ENCODE data around the gene ORC2. TPM values are rescaled to one million over a fixed set of nuclear protein-coding genes. Genes with fewer than 3 reads are reported as not detected.
"Not testable (repeated sequence)": the region's sequence is repeated elsewhere in the genome, so short reads cannot be mapped to it uniquely, and the experiment has no call there.

ORC2 gene
- 8.8 and 11.0 TPM in 2 replicates for total RNA-seq (2014; rRNA removed; shearing (Covaris generic))

- peak; percentile 98 for DNase-seq (ENCODE audit: low spot score)
Observed at GRCh38 chr2:200963124-200963917, at the start of gene ORC2. Gene ORC2 (minus strand): TSS chr2:200963660. CDS start chr2:200958123, 5,537 bp downstream.

GRCh38 chr2:201008296-201008829 is 44.9 kb upstream of the ORC2 start:
- peak; percentile 65 for DNase-seq (ENCODE audit: low spot score)

DNA sequence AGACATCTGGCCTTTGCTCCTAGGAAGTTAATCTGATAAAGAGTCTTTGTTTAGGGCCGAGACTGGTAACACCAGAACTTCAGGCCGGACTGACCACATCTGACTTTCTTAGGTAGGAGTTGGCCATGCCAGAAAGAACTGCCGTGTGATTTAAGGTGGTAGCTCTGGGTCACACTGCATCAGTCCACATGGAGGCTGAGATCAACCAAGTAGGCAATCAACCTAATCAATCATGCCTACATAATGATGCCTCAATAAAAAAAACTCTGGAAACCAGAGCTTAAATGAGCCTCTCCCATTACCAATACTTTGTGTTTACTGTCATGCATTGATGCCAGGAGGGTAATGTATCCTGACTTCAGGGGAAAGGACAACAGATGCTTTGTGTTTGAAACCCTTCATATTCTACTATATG is 44.1 kb upstream of the ORC2 start:
- peak; percentile 86 for DNase-seq (ENCODE audit: low spot score)

DNA sequence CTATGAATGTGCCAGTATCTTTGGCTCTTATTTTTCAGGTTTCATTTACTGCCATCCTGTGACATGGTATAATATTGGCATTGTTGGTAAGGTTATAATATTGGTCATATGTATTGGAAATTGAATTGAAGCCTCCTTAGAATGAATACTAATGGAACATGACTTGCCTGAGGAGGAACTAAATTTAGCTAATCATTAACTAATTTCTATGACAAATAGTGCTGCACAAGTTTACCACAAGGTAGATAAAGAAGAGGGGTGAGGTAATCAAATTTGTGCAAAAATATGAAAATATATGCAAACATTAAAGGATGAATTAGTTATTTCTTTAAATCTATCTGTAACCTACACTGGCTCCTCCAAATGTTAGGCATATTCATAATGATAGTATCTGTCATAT is 43.2 kb upstream of the ORC2 start:
- DNase-seq (ENCODE audit: low spot score), result peak; percentile 61

GRCh38 chr2:201004370-201004769 is 40.9 kb upstream of the ORC2 start:
- DNase-seq (ENCODE audit: low spot score), result no peak

DNA sequence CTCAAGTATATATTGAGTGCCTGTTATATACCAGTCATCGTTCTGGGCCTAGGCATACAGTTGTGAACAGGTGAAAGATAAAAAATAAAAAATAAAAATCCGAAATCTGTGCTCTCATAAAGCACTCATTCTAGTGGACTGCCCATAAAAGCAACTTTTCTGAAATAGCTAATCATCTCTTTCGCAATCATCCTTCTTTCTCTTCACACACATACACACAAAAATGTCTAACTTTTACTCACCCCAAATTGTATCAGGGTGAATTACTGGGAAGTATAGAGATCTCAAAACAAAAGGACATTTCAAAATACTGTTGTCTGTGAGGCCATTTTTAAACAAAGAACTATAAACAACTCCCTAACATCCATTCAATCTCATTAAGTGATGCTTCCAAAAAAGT is 29.6 kb upstream of the ORC2 start:
- no peak for DNase-seq (ENCODE audit: low spot score)

DNA sequence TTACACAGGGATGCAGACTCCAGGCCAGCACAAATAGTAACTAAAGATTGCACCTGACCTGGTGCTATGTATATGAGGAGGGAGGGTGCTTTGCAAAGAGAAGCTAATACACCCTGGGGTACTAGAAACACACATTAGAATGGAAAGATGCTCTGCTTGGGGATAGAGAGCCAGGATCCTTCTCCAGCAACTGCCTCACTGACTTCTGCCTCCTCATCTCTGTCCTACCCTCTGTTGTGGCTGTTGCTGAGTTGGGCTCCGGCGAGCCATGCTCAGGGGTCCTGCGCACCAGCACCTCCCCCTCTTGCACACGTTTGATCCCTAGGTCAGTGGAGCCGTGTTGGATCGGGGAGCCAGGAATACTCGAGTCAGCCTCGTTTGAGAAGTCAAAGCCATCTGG is 23.7 kb upstream of the ORC2 start:
- DNase-seq (ENCODE audit: low spot score), result no peak

DNA sequence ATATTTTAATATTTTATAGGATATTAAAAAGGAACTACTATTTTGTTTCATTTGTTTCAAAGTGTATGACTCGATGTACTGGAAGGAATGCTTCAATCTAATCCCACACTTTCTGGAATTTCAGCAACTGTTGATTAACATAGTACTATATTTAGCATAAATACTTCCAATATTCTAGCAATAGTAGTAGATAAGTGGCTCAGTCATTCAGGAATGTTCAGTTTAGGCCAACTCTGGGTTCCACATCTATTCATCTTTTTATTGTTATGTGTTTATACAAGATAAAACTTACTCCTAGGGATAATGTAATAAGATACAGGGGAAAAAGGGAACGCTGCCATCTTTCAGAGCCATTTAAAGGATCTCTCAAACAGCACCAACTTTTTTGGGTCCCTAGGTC is 22.3 kb upstream of the ORC2 start:
- DNase-seq (ENCODE audit: low spot score), result no peak

GRCh38 chr2:200976710-200977109 is 13.2 kb upstream of the ORC2 start:
- DNase-seq (ENCODE audit: low spot score), result no peak

DNA sequence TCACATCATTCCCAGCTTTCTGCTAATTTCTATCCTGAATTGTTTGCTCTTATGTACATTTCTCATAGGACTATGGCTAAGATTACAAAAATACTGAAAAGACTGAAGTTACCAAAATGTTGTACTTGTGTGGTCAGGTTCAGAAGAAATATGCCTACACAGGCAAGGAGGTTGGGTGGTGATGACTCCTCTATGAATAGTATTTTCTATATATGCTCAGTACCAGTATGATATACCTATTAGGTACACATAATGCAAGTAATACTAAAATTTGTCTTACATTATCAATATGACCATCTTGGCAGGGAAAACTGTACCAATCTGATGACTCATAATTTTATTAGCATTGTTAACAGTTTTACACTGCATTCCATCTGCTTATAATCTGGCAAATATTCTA is 12.2 kb upstream of the ORC2 start:
- peak; percentile 40 for DNase-seq (ENCODE audit: low spot score)

DNA sequence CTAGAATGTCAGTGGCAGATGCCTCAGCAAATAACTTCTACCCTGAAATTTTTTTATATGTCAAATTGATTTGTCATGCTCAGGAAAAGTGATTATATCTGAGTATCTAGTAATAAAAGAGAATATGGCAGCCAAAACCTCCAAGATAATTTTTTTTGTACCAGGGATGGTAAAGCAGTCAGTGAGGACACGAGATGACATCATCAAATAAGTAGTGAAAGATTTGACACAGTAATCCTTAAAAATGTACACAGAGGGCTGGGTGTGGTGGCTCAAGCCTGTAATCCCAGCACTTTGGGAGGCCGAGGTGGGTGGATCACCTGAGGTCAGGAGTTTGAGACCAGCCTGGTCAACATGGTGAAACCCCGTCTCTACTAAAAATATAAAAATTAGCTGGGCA is 6.6 kb upstream of the ORC2 start:
- not testable (repeated sequence) for DNase-seq (ENCODE audit: low spot score)

DNA sequence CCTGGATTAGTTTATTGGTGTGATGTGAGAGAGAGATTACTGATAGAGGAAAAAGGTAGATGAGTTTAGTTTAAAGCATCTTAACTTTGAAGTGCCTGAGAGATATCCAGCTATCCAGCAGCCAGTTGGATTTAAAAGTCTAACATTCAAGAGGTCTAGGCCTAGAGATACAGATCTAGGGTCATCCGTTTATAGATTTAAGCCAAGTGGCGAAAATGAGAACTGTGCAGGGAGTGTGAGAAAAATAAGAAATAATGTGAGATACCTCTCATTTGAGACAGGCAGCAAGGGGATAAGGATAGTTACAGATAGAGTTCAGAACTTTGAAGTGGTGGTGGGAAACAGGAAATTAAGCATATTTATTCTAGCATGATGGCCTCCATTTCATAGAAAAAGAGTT is 5.3 kb upstream of the ORC2 start:
- no peak for DNase-seq (ENCODE audit: low spot score)

DNA sequence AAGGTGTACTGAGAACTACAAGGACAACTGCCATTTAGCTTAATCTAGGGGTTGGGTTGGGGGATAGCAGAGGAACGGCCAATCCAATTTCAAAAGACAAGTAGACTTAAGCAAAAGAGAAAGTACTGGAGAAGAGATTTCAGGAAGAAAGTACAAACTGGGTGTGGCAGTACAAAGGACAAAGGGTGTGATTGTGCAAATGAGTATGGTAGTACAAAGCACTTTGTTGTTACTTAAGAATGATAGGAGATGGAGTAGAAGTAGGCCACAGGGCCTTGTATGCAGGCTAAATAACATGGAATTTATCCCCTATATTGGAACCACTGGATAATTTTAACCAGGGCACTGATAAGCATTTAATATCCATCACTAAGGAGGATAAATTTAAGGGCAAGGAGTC is 4.7 kb upstream of the ORC2 start:
- peak; percentile 63 for DNase-seq (ENCODE audit: low spot score)

DNA sequence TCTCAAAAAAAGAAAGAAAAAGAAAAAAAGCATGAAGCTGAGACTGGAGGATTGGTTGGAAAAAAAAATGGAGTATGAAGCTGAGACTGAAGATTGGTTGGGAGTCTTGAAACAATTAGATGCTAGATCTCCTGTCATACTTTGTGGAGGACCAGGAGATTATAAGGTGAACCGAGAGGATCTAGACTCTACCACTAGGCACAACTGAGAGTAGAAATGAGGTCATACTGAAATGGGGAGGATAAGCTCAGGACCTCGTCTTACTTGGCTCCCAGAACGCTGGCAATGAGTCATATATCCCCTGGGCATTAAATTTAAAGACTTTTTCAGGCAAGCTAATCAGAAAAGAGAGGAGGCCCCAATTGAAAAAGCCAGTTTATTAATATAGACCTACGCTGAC is 3.3 kb upstream of the ORC2 start:
- DNase-seq (ENCODE audit: low spot score), result no peak

DNA sequence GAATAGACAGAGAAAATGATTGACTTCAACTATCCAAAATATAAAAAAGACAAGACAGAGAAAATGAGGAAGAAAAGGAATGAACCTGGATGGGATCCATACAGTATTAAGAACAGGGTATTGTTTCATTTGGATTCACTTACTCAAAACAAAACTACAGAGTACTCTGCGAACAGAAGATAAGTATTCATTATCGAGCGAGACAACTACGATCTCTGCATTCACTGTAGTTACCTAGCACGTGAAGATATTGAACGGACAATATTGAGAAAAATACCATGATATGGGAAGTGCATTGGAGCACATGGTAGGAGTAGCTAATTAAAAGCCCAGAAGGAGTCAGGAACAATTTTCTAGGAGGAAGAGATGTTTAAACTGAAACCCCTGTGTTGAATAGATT is 1.0 kb upstream of the ORC2 start:
- no peak for DNase-seq (ENCODE audit: low spot score)

DNA sequence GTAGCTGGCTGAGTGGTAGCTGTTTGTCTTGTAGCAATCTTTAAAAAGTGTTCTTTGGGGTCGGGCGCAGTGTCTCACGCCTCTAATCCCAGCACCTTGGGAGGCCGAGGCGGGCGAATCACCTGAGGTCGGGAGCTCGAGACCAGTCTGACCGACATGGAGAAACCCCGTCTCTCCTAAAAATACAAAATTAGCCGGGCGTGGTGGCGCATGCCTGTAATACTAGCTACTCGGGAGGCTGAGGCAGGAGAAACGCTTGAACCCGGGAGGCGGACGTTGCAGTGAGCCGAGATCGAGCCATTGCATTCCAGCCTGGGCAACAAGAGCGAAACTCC is 425 bp upstream of the ORC2 start:
- DNase-seq (ENCODE audit: low spot score), result not testable (repeated sequence)

- no peak for DNase-seq (ENCODE audit: low spot score)
Observed at GRCh38 chr2:200962811-200963123, 693 bp downstream of the ORC2 start.

GRCh38 chr2:200961674-200962073 is 1.8 kb downstream of the ORC2 start:
- no peak for DNase-seq (ENCODE audit: low spot score)

DNA sequence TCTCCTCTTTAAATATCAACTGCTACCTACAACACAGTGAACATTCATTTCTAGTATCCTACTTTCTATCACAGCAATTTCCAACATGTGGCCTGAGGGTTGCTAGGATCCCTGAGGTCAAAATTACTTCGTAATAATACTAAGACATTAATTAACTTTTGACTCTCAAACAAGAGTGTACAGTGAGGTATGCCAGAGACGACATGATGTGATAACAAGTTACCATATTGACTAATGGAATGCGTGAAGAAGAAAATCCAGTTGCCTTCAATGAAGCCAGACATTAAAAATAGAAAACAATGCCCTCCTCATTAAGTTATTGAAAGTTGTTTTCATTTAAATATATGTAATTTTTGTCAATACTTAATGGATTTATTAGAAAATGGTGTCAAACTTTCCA is 13.1 kb downstream of the ORC2 start:
- no peak for DNase-seq (ENCODE audit: low spot score)

- DNase-seq (ENCODE audit: low spot score), result no peak
Observed at GRCh38 chr2:200945395-200945729, 18.1 kb downstream of the ORC2 start.

- DNase-seq (ENCODE audit: low spot score), result peak; percentile 84
Observed at GRCh38 chr2:200944467-200945394, 18.7 kb downstream of the ORC2 start.

- DNase-seq (ENCODE audit: low spot score), result no peak
Observed at GRCh38 chr2:200943527-200944105, 19.8 kb downstream of the ORC2 start.

Measured in HT-29 (cell line).